Loucy (cell line): Measurements from ENCODE around the gene TBC1D24.

ENCODE experiments used
- H2AFZ ChIP-seq: fragments of 200-600 bp; sonication (generic); 2 replicates; pipeline ENCODE4 v1.6.0; 2016; ENCODE audit warnings: antibody characterized with exemption, mild to moderate bottlenecking, low read length, moderate library complexity
- H3F3A ChIP-seq: fragments of 200-600 bp; 2 replicates; pipeline ENCODE4 v1.6.0; 2016; ENCODE audit warnings: antibody characterized with exemption, low read depth, mild to moderate bottlenecking
- H3K27me3 ChIP-seq: fragments of 200-600 bp; sonication (generic); 2 replicates; pipeline ENCODE4 v1.6.1; 2014; ENCODE audit warnings: low read length, mild to moderate bottlenecking; ENCODE audit not compliant: insufficient read depth, poor library complexity, severe bottlenecking
- H3K36me3 ChIP-seq: fragments of 200-600 bp; sonication (generic); 2 replicates; pipeline ENCODE4 v1.6.1; 2016; ENCODE audit warnings: low read length; ENCODE audit not compliant: insufficient read depth
- H3K4me1 ChIP-seq: fragments of 200-600 bp; sonication (generic); 2 replicates; pipeline ENCODE4 v1.5.1; 2014; ENCODE audit warnings: low read length, mild to moderate bottlenecking; ENCODE audit not compliant: insufficient read depth, poor library complexity, severe bottlenecking
- H3K4me2 ChIP-seq: fragments of 200-600 bp; sonication (generic); 2 replicates; pipeline ENCODE4 v1.6.0; 2014; ENCODE audit warnings: antibody characterized with exemption, low read length, low read depth, mild to moderate bottlenecking; ENCODE audit not compliant: poor library complexity, severe bottlenecking
- H3K4me3 ChIP-seq: fragments of 200-600 bp; sonication (generic); 2 replicates; pipeline ENCODE4 v1.5.1; 2014; ENCODE audit warnings: low read length, mild to moderate bottlenecking, mixed read lengths; ENCODE audit not compliant: poor library complexity, severe bottlenecking
- H3K79me2 ChIP-seq: fragments of 200-600 bp; sonication (generic); 2 replicates; pipeline ENCODE4 v1.6.1; 2014; ENCODE audit warnings: low read length; ENCODE audit not compliant: insufficient read depth
- H3K9ac ChIP-seq: fragments of 200-600 bp; sonication (generic); 2 replicates; pipeline ENCODE4 v1.6.0; 2014; ENCODE audit warnings: mild to moderate bottlenecking, low read depth, low read length, moderate library complexity; ENCODE audit not compliant: poor library complexity, severe bottlenecking
- H3K9me2 ChIP-seq: fragments of 200-600 bp; sonication (generic); replicated peaks from 2 replicates; pipeline ENCODE4 v1.6.1; 2016; ENCODE audit warnings: low read depth, low read length, mixed read lengths
- H3K9me3 ChIP-seq: fragments of 200-600 bp; sonication (generic); 2 replicates; pipeline ENCODE4 v1.6.1; 2014; ENCODE audit warnings: mild to moderate bottlenecking, antibody characterized with exemption, low read length, low read depth; ENCODE audit not compliant: insufficient read depth
- H4K20me1 ChIP-seq: fragments of 200-600 bp; sonication (generic); 2 replicates; pipeline ENCODE4 v1.6.0; 2014; ENCODE audit warnings: antibody characterized with exemption, low read length, mild to moderate bottlenecking; ENCODE audit not compliant: insufficient read depth, poor library complexity, severe bottlenecking
- EZH2phosphoT487 ChIP-seq: fragments of 200-600 bp; IDR thresholded peaks from 2 replicates; pipeline ENCODE4 v1.6.1; 2018; ENCODE audit warnings: antibody characterized with exemption, mild to moderate bottlenecking, moderate library complexity, borderline replicate concordance
- TF ChIP-seq, protein P1 (sequence below): fragments of 200-600 bp; sonication (generic); conservative IDR thresholded peaks from 2 replicates; pipeline ENCODE4 v1.5.1; 2014; ENCODE audit warnings: mild to moderate bottlenecking, antibody characterized with exemption, low read length

TBC1D24 gene

GRCh38 chr16:2520784-2521531 is 46.0 kb downstream of the TBC1D24 start:
- no peaks in the 10 kb centered on the region for H3K9me2 ChIP-seq
- peak overlapping the region; percentile 65 for H3K4me3 ChIP-seq
- H3K79me2 ChIP-seq = peaks cover 31% of the 10 kb centered on the region
- H3K9me3 ChIP-seq = no peaks in the 10 kb centered on the region
- no peaks in the 10 kb centered on the region for H3K36me3 ChIP-seq
- no peak overlapping the region for H2AFZ ChIP-seq
- TF ChIP-seq, protein P1, sequence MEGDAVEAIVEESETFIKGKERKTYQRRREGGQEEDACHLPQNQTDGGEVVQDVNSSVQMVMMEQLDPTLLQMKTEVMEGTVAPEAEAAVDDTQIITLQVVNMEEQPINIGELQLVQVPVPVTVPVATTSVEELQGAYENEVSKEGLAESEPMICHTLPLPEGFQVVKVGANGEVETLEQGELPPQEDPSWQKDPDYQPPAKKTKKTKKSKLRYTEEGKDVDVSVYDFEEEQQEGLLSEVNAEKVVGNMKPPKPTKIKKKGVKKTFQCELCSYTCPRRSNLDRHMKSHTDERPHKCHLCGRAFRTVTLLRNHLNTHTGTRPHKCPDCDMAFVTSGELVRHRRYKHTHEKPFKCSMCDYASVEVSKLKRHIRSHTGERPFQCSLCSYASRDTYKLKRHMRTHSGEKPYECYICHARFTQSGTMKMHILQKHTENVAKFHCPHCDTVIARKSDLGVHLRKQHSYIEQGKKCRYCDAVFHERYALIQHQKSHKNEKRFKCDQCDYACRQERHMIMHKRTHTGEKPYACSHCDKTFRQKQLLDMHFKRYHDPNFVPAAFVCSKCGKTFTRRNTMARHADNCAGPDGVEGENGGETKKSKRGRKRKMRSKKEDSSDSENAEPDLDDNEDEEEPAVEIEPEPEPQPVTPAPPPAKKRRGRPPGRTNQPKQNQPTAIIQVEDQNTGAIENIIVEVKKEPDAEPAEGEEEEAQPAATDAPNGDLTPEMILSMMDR = no peak
- H3K9ac ChIP-seq = no peak overlapping the region
- H4K20me1 ChIP-seq = no peaks in the 10 kb centered on the region
- H3K4me1 ChIP-seq = peaks cover 2% of the 10 kb centered on the region
- H3K27me3 ChIP-seq = no peaks in the 10 kb centered on the region
- peak overlapping the region; percentile 46 for H3K4me2 ChIP-seq
- H3F3A ChIP-seq = no peaks in the 10 kb centered on the region

GRCh38 chr16:2523801-2524231 is 48.9 kb downstream of the TBC1D24 start:
- Histone ChIP-seq H3K9ac (no peak overlapping the region), H3K9me2 (no peaks in the 10 kb centered on the region), H3K4me2 (no peak overlapping the region), H3K9me3 (no peaks in the 10 kb centered on the region), H3K27me3 (no peaks in the 10 kb centered on the region), H3K36me3 (no peaks in the 10 kb centered on the region), H3K79me2 (0 out of 2 replicates have a peak, but pooled peaks cover 5% of the 10 kb centered on the region), H3F3A (no peaks in the 10 kb centered on the region), H4K20me1 (no peaks in the 10 kb centered on the region), H3K4me1 (no peaks in the 10 kb centered on the region), H3K4me3 (no peak overlapping the region), H2AFZ (no peak overlapping the region)
- TF ChIP-seq, protein P1 = no peak
- TF ChIP-seq EZH2phosphoT487 = no peak

DNA sequence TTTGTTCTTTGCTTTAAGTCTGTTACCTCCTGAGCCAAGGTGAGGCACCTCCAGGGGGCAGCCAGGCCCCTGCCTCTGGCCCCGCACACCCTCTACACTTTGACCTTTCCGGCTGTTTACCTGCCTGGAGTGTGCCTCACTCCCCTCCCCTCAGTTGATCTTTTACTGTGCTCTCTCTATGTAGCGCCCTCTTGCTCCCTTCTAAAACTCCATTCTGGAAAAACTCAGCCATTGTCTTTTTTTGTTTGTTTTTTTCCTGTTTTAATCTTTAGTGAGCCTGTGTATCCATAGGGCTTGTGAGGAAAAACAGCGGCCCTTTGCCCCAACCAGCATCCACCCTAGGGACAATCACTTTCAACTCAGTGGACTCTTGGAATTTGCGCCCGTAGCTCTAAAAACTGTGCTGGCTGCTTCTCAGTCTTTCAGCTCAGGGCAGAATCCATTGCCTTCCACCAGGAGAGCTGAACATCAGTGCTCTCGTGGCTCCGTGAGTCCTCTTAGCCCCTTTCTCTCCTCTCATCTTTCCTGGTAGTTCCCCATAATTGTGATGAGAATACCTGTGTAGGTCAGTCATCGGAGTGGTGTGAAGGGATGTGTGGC is 49.5 kb downstream of the TBC1D24 start:
- Histone ChIP-seq H3K27me3 (no peaks in the 10 kb centered on the region), H4K20me1 (no peaks in the 10 kb centered on the region), H3K4me2 (no peak overlapping the region), H3K4me1 (no peaks in the 10 kb centered on the region), H3K79me2 (0 out of 2 replicates have a peak, but pooled peaks cover 5% of the 10 kb centered on the region), H3F3A (no peaks in the 10 kb centered on the region), H3K36me3 (no peaks in the 10 kb centered on the region), H2AFZ (no peak overlapping the region), H3K9me2 (no peaks in the 10 kb centered on the region), H3K9ac (no peak overlapping the region), H3K4me3 (no peak overlapping the region), H3K9me3 (no peaks in the 10 kb centered on the region)
- TF ChIP-seq, protein P1 = no peak
- TF ChIP-seq EZH2phosphoT487 = no peak
